ENCODE data around the gene AIMP1.

AIMP1 gene

GRCh38 chr4:106297245-106298035 lies 18.9 kb upstream of the AIMP1 start:
- H4K91ac ChIP-seq (ENCODE audit: low read length), result no peak overlapping the region
- H3K27me3 ChIP-seq (ENCODE audit: control insufficient read depth in 1 of 2, insufficient read depth in 1 of 2, low read length in 2 of 2), result no peaks in the 10 kb centered on the region
- H3K14ac ChIP-seq (ENCODE audit: low read length in 2 of 2), result no peak overlapping the region
- no peak overlapping the region for H3K18ac ChIP-seq (ENCODE audit: low read depth in 1 of 2, low read length in 2 of 2)
- no peak overlapping the region for H2BK15ac ChIP-seq (ENCODE audit: low read depth, poor library complexity, severe bottlenecking)
- H3K9ac ChIP-seq (ENCODE audit: low read length), result no peak overlapping the region
- H3K79me1 ChIP-seq (replicated peaks; ENCODE audit: low read length, poor library complexity, severe bottlenecking), result peaks cover 7% of the 10 kb centered on the region
- H2BK12ac ChIP-seq (ENCODE audit: low read length in 2 of 2), result no peak overlapping the region
- DNase-seq, result no peak
- no peak overlapping the region for H2BK5ac ChIP-seq (ENCODE audit: low read depth, low read length, poor library complexity, severe bottlenecking)
- no peaks in the 10 kb centered on the region for H3K9me3 ChIP-seq (ENCODE audit: control insufficient read depth, low read length)
- no peak overlapping the region for H3K4me2 ChIP-seq (ENCODE audit: low read length, poor library complexity, severe bottlenecking)
- no peak overlapping the region for H3K4ac ChIP-seq (ENCODE audit: low read depth in 1 of 2, low read length in 2 of 2)
- H2BK120ac ChIP-seq (ENCODE audit: low read depth, low read length), result no peak overlapping the region
- H2AFZ ChIP-seq (ENCODE audit: low read depth, low read length), result no peak overlapping the region
- no peak overlapping the region for H4K8ac ChIP-seq (ENCODE audit: low read length)
- no peak overlapping the region for H2AK5ac ChIP-seq (ENCODE audit: low read length, severe bottlenecking)
- peaks cover 1% of the 10 kb centered on the region for H3K4me1 ChIP-seq (ENCODE audit: control insufficient read depth, insufficient read depth, low read depth, low read length)
- H3K27ac ChIP-seq (ENCODE audit: low read length, poor library complexity, severe bottlenecking), result no peak overlapping the region
- H3K4me3 ChIP-seq (ENCODE audit: insufficient read depth in 1 of 2, low read depth in 1 of 2, low read length in 2 of 2), result no peak overlapping the region
- peaks cover 7 to 52% of the 10 kb centered on the region in 2 experiments for H3K36me3 ChIP-seq (ENCODE audit: control insufficient read depth in 1 of 2, insufficient read depth in 2 of 2, low read depth in 1 of 2, low read length in 2 of 2)
- no peak overlapping the region for H3K23ac ChIP-seq (ENCODE audit: low read length in 2 of 2)

GRCh38 chr4:106299977-106300376 lies 16.4 kb upstream of the AIMP1 start:
- DNase-seq, result no peak
- Histone ChIP-seq H2BK120ac (ENCODE audit: low read depth, low read length) (no peak overlapping the region), H3K27me3 (ENCODE audit: control insufficient read depth in 1 of 2, insufficient read depth in 1 of 2, low read length in 2 of 2) (no peaks in the 10 kb centered on the region), H3K9ac (ENCODE audit: low read length) (no peak overlapping the region), H3K4me1 (ENCODE audit: control insufficient read depth, insufficient read depth, low read depth, low read length) (peaks cover 1% of the 10 kb centered on the region), H4K8ac (ENCODE audit: low read length) (no peak overlapping the region), H3K4ac (ENCODE audit: low read depth in 1 of 2, low read length in 2 of 2) (no peak overlapping the region), H2BK12ac (ENCODE audit: low read length in 2 of 2) (no peak overlapping the region), H3K27ac (ENCODE audit: low read length, poor library complexity, severe bottlenecking) (no peak overlapping the region), H3K9me3 (ENCODE audit: control insufficient read depth, low read length) (no peaks in the 10 kb centered on the region), H4K91ac (ENCODE audit: low read length) (no peak overlapping the region), H3K4me2 (ENCODE audit: low read length, poor library complexity, severe bottlenecking) (no peak overlapping the region), H2BK5ac (ENCODE audit: low read depth, low read length, poor library complexity, severe bottlenecking) (no peak overlapping the region), H2AK5ac (ENCODE audit: low read length, severe bottlenecking) (no peak overlapping the region), H3K23ac (ENCODE audit: low read length in 2 of 2) (no peak overlapping the region), H2AFZ (ENCODE audit: low read depth, low read length) (no peak overlapping the region), H2BK15ac (ENCODE audit: low read depth, poor library complexity, severe bottlenecking) (no peak overlapping the region), H3K79me1 (replicated peaks; ENCODE audit: low read length, poor library complexity, severe bottlenecking) (peaks cover 15% of the 10 kb centered on the region), H3K14ac (ENCODE audit: low read length in 2 of 2) (no peak overlapping the region), H3K18ac (ENCODE audit: low read depth in 1 of 2, low read length in 2 of 2) (no peak overlapping the region), H3K36me3 (ENCODE audit: control insufficient read depth in 1 of 2, insufficient read depth in 2 of 2, low read depth in 1 of 2, low read length in 2 of 2) (peaks cover 0 to 31% of the 10 kb centered on the region in 2 experiments), H3K4me3 (ENCODE audit: insufficient read depth in 1 of 2, low read depth in 1 of 2, low read length in 2 of 2) (no peak overlapping the region)
- 93% methylated on average over 2 of the region's 4 CpGs for WGBS

GRCh38 chr4:106301393-106302061 lies 14.8 kb upstream of the AIMP1 start:
- Histone ChIP-seq H3K27me3 (ENCODE audit: control insufficient read depth in 1 of 2, insufficient read depth in 1 of 2, low read length in 2 of 2) (no peaks in the 10 kb centered on the region), H3K23ac (ENCODE audit: low read length in 2 of 2) (no peak overlapping the region), H3K18ac (ENCODE audit: low read depth in 1 of 2, low read length in 2 of 2) (no peak overlapping the region), H2BK5ac (ENCODE audit: low read depth, low read length, poor library complexity, severe bottlenecking) (no peak overlapping the region), H3K4me1 (ENCODE audit: control insufficient read depth, insufficient read depth, low read depth, low read length) (peaks cover 1% of the 10 kb centered on the region), H2BK15ac (ENCODE audit: low read depth, poor library complexity, severe bottlenecking) (no peak overlapping the region), H2BK120ac (ENCODE audit: low read depth, low read length) (no peak overlapping the region), H3K14ac (ENCODE audit: low read length in 2 of 2) (no peak overlapping the region), H2BK12ac (ENCODE audit: low read length in 2 of 2) (no peak overlapping the region), H2AK5ac (ENCODE audit: low read length, severe bottlenecking) (no peak overlapping the region), H4K91ac (ENCODE audit: low read length) (no peak overlapping the region), H3K9ac (ENCODE audit: low read length) (peak overlapping the region; percentile 52), H3K9me3 (ENCODE audit: control insufficient read depth, low read length) (no peaks in the 10 kb centered on the region), H3K4me3 (ENCODE audit: insufficient read depth in 1 of 2, low read depth in 1 of 2, low read length in 2 of 2) (no peak overlapping the region), H3K79me1 (replicated peaks; ENCODE audit: low read length, poor library complexity, severe bottlenecking) (peaks cover 24% of the 10 kb centered on the region), H3K36me3 (ENCODE audit: control insufficient read depth in 1 of 2, insufficient read depth in 2 of 2, low read depth in 1 of 2, low read length in 2 of 2) (peaks cover 0 to 20% of the 10 kb centered on the region in 2 experiments), H3K27ac (ENCODE audit: low read length, poor library complexity, severe bottlenecking) (no peak overlapping the region), H3K4ac (ENCODE audit: low read depth in 1 of 2, low read length in 2 of 2) (no peak overlapping the region), H3K4me2 (ENCODE audit: low read length, poor library complexity, severe bottlenecking) (no peak overlapping the region), H2AFZ (ENCODE audit: low read depth, low read length) (no peak overlapping the region), H4K8ac (ENCODE audit: low read length) (no peak overlapping the region)
- 94% methylated on average over 1 of the region's 2 CpGs for WGBS
- no peak for DNase-seq

- no peak overlapping the region for H3K18ac ChIP-seq (ENCODE audit: low read depth in 1 of 2, low read length in 2 of 2)
- no peak overlapping the region for H3K4me2 ChIP-seq (ENCODE audit: low read length, poor library complexity, severe bottlenecking)
- H3K9me3 ChIP-seq (ENCODE audit: control insufficient read depth, low read length), result no peaks in the 10 kb centered on the region
- no peak overlapping the region for H3K23ac ChIP-seq (ENCODE audit: low read length in 2 of 2)
- 94% methylated on average over 4 of the region's 4 CpGs for WGBS
- H2BK12ac ChIP-seq (ENCODE audit: low read length in 2 of 2), result no peak overlapping the region
- H2AK5ac ChIP-seq (ENCODE audit: low read length, severe bottlenecking), result no peak overlapping the region
- no peak for DNase-seq
- H3K27ac ChIP-seq (ENCODE audit: low read length, poor library complexity, severe bottlenecking), result no peak overlapping the region
- H4K91ac ChIP-seq (ENCODE audit: low read length), result no peak overlapping the region
- H3K9ac ChIP-seq (ENCODE audit: low read length), result peak overlapping the region; percentile 52
- no peak overlapping the region for H2BK120ac ChIP-seq (ENCODE audit: low read depth, low read length)
- no peak overlapping the region for H3K4me3 ChIP-seq (ENCODE audit: insufficient read depth in 1 of 2, low read depth in 1 of 2, low read length in 2 of 2)
- H3K79me1 ChIP-seq (replicated peaks; ENCODE audit: low read length, poor library complexity, severe bottlenecking), result peaks cover 25% of the 10 kb centered on the region
- H3K4me1 ChIP-seq (ENCODE audit: control insufficient read depth, insufficient read depth, low read depth, low read length), result peaks cover 1% of the 10 kb centered on the region
- no peaks in the 10 kb centered on the region for H3K27me3 ChIP-seq (ENCODE audit: control insufficient read depth in 1 of 2, insufficient read depth in 1 of 2, low read length in 2 of 2)
- H3K14ac ChIP-seq (ENCODE audit: low read length in 2 of 2), result no peak overlapping the region
- no peak overlapping the region for H2BK5ac ChIP-seq (ENCODE audit: low read depth, low read length, poor library complexity, severe bottlenecking)
- no peak overlapping the region for H2AFZ ChIP-seq (ENCODE audit: low read depth, low read length)
- H3K36me3 ChIP-seq (ENCODE audit: control insufficient read depth in 1 of 2, insufficient read depth in 2 of 2, low read depth in 1 of 2, low read length in 2 of 2), result peaks cover 0 to 23% of the 10 kb centered on the region in 2 experiments
- H4K8ac ChIP-seq (ENCODE audit: low read length), result no peak overlapping the region
- H2BK15ac ChIP-seq (ENCODE audit: low read depth, poor library complexity, severe bottlenecking), result no peak overlapping the region
- no peak overlapping the region for H3K4ac ChIP-seq (ENCODE audit: low read depth in 1 of 2, low read length in 2 of 2)
Measured at GRCh38 chr4:106302062-106302438, 14.3 kb upstream of the AIMP1 start.
